C4-2B (cell line): ENCODE data around the gene EXOC6.
A peak's percentile ranks its signal among the peaks of the same experiment; 100 is the strongest.

Source experiments
- H3K27ac ChIP-seq: fragments of 450-650 bp; 2 replicates; pipeline ENCODE4 v1.5.1; 2017
- ZFX ChIP-seq: fragments of 450-650 bp; IDR thresholded peaks from 2 replicates; pipeline ENCODE4 v1.6.1; 2017
- TF ChIP-seq, protein P1 (sequence below): fragments of 450-650 bp; conservative IDR thresholded peaks from 2 replicates; pipeline ENCODE4 v1.5.1; 2017; ENCODE audit warnings: mild to moderate bottlenecking

Gene EXOC6

DNA sequence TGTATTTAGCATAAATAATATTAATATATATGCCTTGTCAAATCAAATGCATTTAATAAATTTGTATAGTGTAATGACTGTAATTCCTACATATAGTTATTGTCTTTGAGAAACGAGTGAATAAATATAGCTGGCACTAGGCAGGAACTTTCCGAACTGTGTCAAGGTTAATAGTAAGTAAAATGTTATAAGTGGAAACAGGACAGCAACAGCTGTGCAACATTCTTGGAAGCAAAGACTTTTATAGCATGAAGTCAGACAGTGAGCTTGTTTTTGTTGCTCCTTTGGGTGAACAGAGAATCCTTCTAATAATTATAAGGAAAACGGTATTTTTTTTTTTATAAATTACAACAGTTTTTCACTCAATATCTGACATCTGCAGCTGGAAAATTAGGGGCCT, 14.0 kb upstream of the EXOC6 start:
- TF ChIP-seq ZFX, result no peak
- TF ChIP-seq, protein P1, sequence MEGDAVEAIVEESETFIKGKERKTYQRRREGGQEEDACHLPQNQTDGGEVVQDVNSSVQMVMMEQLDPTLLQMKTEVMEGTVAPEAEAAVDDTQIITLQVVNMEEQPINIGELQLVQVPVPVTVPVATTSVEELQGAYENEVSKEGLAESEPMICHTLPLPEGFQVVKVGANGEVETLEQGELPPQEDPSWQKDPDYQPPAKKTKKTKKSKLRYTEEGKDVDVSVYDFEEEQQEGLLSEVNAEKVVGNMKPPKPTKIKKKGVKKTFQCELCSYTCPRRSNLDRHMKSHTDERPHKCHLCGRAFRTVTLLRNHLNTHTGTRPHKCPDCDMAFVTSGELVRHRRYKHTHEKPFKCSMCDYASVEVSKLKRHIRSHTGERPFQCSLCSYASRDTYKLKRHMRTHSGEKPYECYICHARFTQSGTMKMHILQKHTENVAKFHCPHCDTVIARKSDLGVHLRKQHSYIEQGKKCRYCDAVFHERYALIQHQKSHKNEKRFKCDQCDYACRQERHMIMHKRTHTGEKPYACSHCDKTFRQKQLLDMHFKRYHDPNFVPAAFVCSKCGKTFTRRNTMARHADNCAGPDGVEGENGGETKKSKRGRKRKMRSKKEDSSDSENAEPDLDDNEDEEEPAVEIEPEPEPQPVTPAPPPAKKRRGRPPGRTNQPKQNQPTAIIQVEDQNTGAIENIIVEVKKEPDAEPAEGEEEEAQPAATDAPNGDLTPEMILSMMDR, result no peak
- H3K27ac ChIP-seq, result no peak overlapping the region

DNA sequence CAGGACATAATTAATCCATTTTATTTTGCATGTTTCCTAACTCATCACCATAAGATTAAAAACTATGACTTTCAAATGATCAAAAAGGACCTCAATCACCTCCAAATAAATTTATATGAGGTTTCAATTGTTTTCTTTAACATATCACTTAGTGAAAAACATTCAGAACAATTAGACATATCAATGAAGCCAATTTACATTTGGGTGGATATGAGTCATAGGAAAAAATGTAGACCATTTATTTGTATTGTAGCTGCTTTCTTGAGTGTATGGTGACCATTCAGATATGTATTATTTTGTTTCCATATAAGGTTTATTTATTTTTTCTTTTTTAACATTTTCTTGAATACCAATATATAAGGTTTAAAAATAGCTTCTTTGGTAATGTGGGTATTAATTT, 13.3 kb upstream of the EXOC6 start:
- TF ChIP-seq, protein P1, result no peak
- TF ChIP-seq ZFX, result no peak
- H3K27ac ChIP-seq, result no peak overlapping the region

DNA sequence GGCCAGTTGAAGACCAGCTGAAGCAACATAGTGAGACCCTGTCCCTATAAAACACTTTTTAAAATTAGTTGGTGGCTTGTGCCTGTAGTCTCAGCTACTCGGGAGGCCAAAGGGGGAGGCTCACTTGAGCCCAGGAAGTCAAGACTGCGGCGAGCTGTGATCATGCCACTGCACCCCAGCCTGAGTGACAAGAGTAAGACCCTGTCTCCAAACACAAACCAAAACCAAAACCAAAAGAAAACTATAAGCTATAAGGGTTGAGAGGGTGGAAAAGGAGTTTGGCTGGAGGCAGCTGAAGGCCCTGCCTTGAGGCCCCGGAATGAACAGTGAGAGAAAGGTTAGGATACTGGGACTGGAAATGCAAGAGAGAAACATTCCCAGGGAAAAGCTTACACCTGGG, 10.9 kb upstream of the EXOC6 start:
- H3K27ac ChIP-seq, result no peak overlapping the region
- TF ChIP-seq, protein P1, result no peak
- no peak for TF ChIP-seq ZFX

DNA sequence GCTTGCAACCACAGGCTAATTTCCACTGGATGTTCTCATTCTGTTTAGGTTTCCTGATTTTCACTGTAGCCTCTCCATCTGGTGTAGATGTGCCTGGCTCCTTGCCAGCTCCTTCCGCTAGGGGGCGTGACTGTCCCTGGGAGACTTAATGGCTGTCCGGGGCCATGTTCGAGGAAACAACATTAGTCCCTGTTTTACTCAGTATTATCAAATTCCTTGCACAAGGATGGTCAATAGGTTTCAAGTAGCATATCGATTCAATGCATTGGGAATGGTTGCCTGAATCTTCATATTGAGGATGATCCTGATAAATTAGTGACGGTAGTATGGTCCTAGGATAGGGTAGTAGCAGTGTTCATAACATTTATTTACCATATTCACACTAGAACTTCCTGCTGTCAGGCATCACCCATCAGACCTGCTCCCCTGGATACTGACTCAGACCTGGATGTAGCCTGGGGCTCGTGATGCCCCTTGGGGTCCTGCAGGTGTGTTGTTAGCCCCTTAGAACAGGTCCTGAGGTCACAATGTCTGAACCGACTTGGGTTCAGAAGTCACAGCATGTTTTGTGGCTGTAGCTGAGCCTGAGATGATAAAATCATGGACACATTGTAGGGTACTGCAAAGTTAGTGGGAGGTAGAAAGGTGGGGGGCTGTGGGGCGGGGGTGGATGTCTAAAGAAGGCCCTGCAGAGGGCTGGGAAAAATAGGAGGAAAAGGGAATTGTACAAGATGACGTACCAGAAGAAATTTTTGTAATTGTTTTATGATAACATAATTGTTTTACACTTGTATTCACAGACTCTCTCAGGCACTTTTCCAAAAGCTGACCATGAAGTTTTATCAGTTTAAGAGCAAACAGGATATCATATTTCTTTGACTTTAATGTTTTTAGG, 8.9 kb upstream of the EXOC6 start:
- no peak overlapping the region for H3K27ac ChIP-seq
- no peak for TF ChIP-seq ZFX
- TF ChIP-seq, protein P1, result peak; percentile 37

DNA sequence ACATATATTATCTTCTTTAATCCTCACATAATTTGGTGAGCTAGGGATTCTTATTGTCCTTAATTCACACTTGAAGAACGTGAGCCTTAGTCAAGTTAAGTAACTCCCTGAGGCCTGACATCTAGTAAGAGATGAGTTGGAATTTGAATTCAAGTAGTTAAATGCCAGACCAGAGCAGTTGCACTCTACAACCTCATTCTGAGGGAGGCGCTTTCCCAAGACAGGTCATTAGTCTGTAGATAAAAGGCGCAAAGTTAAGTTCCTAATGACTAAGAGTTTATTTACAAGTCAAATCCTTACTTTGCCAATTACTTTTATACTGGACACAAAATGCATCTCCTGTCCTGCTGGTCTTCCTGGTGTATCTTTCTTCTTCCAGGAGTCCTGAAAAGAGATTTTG, 3.6 kb upstream of the EXOC6 start:
- no peak overlapping the region for H3K27ac ChIP-seq
- TF ChIP-seq, protein P1, result no peak
- no peak for TF ChIP-seq ZFX

DNA sequence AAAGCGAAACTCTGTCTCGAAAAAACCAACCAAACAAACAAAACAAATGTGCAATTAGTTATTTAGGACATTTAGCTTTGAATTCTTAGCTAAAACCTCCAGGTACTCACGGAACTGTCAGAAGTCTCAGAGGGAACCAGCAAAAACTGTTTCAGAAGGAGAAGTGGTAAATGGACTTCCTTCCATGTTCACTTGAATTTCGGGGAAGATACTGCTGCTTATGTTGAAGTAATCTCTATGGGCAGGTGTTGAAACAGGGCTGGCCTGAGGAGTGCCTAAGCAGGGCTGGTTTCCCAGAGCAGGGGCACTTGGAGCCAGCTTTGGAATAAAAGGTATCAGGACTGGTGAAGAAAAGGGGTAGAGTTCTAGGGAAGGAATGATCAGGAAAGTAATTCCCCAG, 2.4 kb upstream of the EXOC6 start:
- no peak overlapping the region for H3K27ac ChIP-seq
- TF ChIP-seq ZFX, result no peak
- TF ChIP-seq, protein P1, result no peak

DNA sequence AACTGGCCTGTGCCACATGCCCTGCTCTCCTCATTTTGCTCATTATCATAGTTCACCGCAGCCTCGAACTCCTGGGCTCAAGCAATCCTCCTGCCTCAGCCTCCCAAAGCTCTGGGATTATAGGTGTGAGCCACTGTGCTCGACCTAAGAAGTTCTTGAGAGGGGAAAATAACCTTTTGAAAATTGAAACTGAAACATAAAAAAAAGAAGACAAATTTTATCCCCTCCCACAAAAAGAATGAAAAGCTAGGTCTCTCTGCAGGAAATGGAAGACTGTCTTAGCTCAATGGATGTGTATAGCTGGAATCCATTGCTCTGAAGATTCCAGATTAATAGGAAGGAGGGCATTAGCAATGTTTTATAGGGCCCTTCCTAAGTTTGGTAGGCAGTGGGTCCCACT, 2.0 kb upstream of the EXOC6 start:
- TF ChIP-seq, protein P1, result no peak
- TF ChIP-seq ZFX, result no peak
- H3K27ac ChIP-seq, result no peak overlapping the region
